Muscle of leg (tissue), 11 donors: ENCODE data around the gene PGP. TPM values are rescaled to one million over a fixed set of nuclear protein-coding genes. Genes with fewer than 3 reads are reported as not detected.

Experiments
- DNase-seq: peaks from one replicate; pipeline ENCODE4 v3.0.0; 2013
- H3K27ac ChIP-seq: one replicate; pipeline ENCODE4 v1.5.1; 2013; ENCODE audit warnings: mild to moderate bottlenecking, low read length, control low read depth
- H3K27me3 ChIP-seq: one replicate; pipeline ENCODE4 v1.6.1; 2013; ENCODE audit warnings: low read length; ENCODE audit not compliant: control insufficient read depth, insufficient read depth
- H3K36me3 ChIP-seq: one replicate; pipeline ENCODE4 v1.6.1; 2013; ENCODE audit warnings: low read length; ENCODE audit not compliant: control insufficient read depth, insufficient read depth
- H3K4me1 ChIP-seq: one replicate; pipeline ENCODE4 v1.6.1; 2013; ENCODE audit warnings: low read length; ENCODE audit not compliant: control insufficient read depth, insufficient read depth
- H3K4me3 ChIP-seq: one replicate; pipeline ENCODE4 v1.5.1; 2013; ENCODE audit warnings: low read length, control low read depth
- H3K9me3 ChIP-seq: replicated peaks from 2 replicates; pipeline ENCODE4 v1.6.1; 2013; ENCODE audit warnings: low read depth, low read length; ENCODE audit not compliant: control insufficient read depth
- WGBS: methylation state at CpG from one replicate; pipeline ENCODE4 v1.1.5; 2013; ENCODE audit warnings: missing lambda C conversion rate; ENCODE audit not compliant: insufficient coverage; 5-methylcytosine and 5-hydroxymethylcytosine counted together
- polyA plus RNA-seq, 8 donors: library from polyadenylated mRNA; unstranded; fragments of 120-200 nt; gene quantifications; one replicate each; pipeline versions ENCODE4 v1.2.1 to v1.2.3, GENCODE V29; 2013; ENCODE audit warnings: inconsistent platforms in 1 of 8, low replicate concordance in 1 of 8; ENCODE audit not compliant: insufficient read length in 8 of 8, insufficient read depth in 1 of 8
- total RNA-seq: library from RNA; stranded (reverse); fragments of 120-200 nt; gene quantifications from one replicate; pipeline ENCODE4 v1.2.4, GENCODE V29; 2013

Gene PGP
- total and polyA plus RNA-seq, 9 donors, result 11.8 to 18.1 (median 16.6) TPM

- H3K4me1 ChIP-seq, result no peaks in the 10 kb centered on the region
- DNase-seq, result no peak
- H3K4me3 ChIP-seq, result no peak overlapping the region
- WGBS, result 88% methylated on average over 10 of the region's 10 CpGs
- no peaks in the 10 kb centered on the region for H3K27me3 ChIP-seq
- H3K9me3 ChIP-seq, result no peaks in the 10 kb centered on the region
- H3K27ac ChIP-seq, result no peak overlapping the region
- H3K36me3 ChIP-seq, result peaks cover 67% of the 10 kb centered on the region
Measured at GRCh38 chr16:2175454-2175853, 39.2 kb downstream of the PGP start.

GRCh38 chr16:2174396-2175131 lies 40.1 kb downstream of the PGP start:
- Histone ChIP-seq H3K36me3 (peaks cover 71% of the 10 kb centered on the region), H3K4me3 (no peak overlapping the region), H3K27me3 (no peaks in the 10 kb centered on the region), H3K4me1 (peaks cover 4% of the 10 kb centered on the region), H3K9me3 (no peaks in the 10 kb centered on the region), H3K27ac (no peak overlapping the region)
- 95% methylated on average over 20 of the region's 21 CpGs for WGBS
- no peak for DNase-seq

- Histone ChIP-seq H3K9me3 (no peaks in the 10 kb centered on the region), H3K4me1 (peaks cover 7% of the 10 kb centered on the region), H3K4me3 (no peak overlapping the region), H3K36me3 (peaks cover 73% of the 10 kb centered on the region), H3K27me3 (no peaks in the 10 kb centered on the region), H3K27ac (no peak overlapping the region)
- no peak for DNase-seq
- WGBS, result 88% methylated on average over 3 of the region's 4 CpGs
Measured at GRCh38 chr16:2173916-2174315, 40.7 kb downstream of the PGP start.

GRCh38 chr16:2173366-2173765 lies 41.3 kb downstream of the PGP start:
- no peak for DNase-seq
- WGBS, result 81% methylated on average over 9 of the region's 14 CpGs
- peaks cover 7% of the 10 kb centered on the region for H3K4me1 ChIP-seq
- H3K36me3 ChIP-seq, result peaks cover 78% of the 10 kb centered on the region
- H3K9me3 ChIP-seq, result no peaks in the 10 kb centered on the region
- H3K27me3 ChIP-seq, result no peaks in the 10 kb centered on the region
- H3K4me3 ChIP-seq, result no peak overlapping the region
- H3K27ac ChIP-seq, result no peak overlapping the region

GRCh38 chr16:2172688-2173335 lies 41.8 kb downstream of the PGP start:
- Histone ChIP-seq H3K27ac (no peak overlapping the region), H3K36me3 (peaks cover 82% of the 10 kb centered on the region), H3K4me3 (no peak overlapping the region)

GRCh38 chr16:2171601-2172178 lies 43.0 kb downstream of the PGP start:
- no peaks in the 10 kb centered on the region for H3K27me3 ChIP-seq
- WGBS, result 91% methylated on average over 28 of the region's 28 CpGs
- peaks cover 7% of the 10 kb centered on the region for H3K4me1 ChIP-seq
- H3K9me3 ChIP-seq, result no peaks in the 10 kb centered on the region
- peaks cover 82% of the 10 kb centered on the region for H3K36me3 ChIP-seq
- no peak overlapping the region for H3K4me3 ChIP-seq
- no peak for DNase-seq
- H3K27ac ChIP-seq, result no peak overlapping the region

More at GRCh38 chr16:2172688-2173335, 41.8 kb downstream of the PGP start:
- Histone ChIP-seq H3K27me3 (no peaks in the 10 kb centered on the region), H3K4me1 (peaks cover 7% of the 10 kb centered on the region), H3K9me3 (no peaks in the 10 kb centered on the region)
- 87% methylated on average over 27 of the region's 29 CpGs for WGBS
- DNase-seq, result no peak

- no peak for DNase-seq
- Histone ChIP-seq H3K9me3 (no peaks in the 10 kb centered on the region), H3K36me3 (peaks cover 82% of the 10 kb centered on the region), H3K4me3 (peak overlapping the region; percentile 27), H3K27me3 (no peaks in the 10 kb centered on the region), H3K4me1 (peaks cover 7% of the 10 kb centered on the region), H3K27ac (no peak overlapping the region)
- 87% methylated on average over 38 of the region's 47 CpGs for WGBS
Measured at GRCh38 chr16:2170587-2171435, 43.8 kb downstream of the PGP start.

- no peaks in the 10 kb centered on the region for H3K9me3 ChIP-seq
- DNase-seq, result no peak
- 88% methylated on average over 6 of the region's 18 CpGs for WGBS
- H3K36me3 ChIP-seq, result peaks cover 78% of the 10 kb centered on the region
- H3K4me1 ChIP-seq, result peaks cover 7% of the 10 kb centered on the region
- H3K27ac ChIP-seq, result peak overlapping the region; percentile 49
- peak overlapping the region; percentile 27 for H3K4me3 ChIP-seq
- H3K27me3 ChIP-seq, result no peaks in the 10 kb centered on the region
Measured at GRCh38 chr16:2170080-2170479, 44.6 kb downstream of the PGP start.

- Histone ChIP-seq H3K4me1 (peaks cover 20% of the 10 kb centered on the region), H3K36me3 (peaks cover 61% of the 10 kb centered on the region), H3K9me3 (no peaks in the 10 kb centered on the region), H3K27ac (no peak overlapping the region), H3K27me3 (no peaks in the 10 kb centered on the region), H3K4me3 (no peak overlapping the region)
- DNase-seq, result no peak
- 89% methylated on average over 17 of the region's 18 CpGs for WGBS
Measured at GRCh38 chr16:2167068-2167638, 47.5 kb downstream of the PGP start.
